ENCODE data around the gene KIF3A.

The KIF3A gene

DNA sequence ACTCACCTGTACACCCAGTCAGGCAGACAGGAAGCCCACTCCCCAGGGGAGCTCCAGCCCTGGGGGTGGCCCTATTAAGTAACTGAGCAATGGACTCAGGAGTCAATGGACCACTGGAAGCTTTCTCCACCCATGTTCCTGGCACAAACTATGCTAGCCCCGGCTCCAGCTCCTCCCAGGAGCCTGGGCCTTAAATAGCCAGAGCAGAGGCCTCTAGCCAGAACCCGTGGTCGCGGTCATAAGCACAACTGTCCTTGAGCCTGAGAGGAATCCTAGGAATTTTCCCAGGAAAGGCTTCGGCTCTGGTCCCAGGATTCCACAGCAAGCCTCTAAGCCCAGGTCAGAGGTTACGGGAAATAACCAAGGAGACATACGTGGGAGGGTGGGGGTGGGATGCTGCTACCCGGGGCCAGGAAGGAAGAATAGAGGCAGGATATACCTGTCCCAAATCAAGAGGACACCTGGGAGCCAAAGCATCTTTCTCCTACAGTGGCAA lies 34.2 kb upstream of the KIF3A start:
- no peak for DNase-seq (ENCODE audit: low read depth in 2 of 2, low spot score in 1 of 2)

DNA sequence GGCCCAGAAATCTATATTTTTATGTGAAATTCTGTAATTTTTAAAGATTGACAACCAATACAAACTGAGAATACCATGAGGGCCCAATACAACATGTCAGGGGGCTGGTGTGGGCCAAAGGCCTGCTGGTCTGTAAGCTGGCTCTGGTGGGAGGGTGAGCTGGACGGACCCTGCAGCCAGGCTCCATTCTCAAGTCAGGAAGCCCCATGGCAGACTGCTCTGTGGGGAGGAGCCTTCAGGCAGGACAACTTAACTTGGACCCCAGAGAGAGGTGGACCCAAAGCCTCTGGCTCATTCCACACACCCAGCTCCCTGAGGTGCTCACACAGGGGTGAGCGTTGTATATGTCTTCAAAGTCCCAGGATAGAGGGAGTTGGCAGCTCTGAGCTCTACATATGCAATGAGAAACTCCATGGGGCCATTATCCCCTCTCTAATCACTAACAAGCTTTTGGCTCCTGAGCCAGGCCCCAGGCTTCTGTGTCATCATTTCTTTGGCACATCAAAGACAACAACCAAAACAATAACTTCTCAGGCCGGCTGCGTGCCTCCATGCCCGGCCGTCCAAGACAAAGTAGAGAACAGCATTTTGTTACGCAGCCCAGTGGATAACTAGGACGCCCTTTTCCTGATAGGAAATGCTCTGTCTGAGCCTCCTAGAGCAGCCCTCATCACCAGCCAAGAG lies 33.3 kb upstream of the KIF3A start:
- DNase-seq (ENCODE audit: low read depth in 2 of 2, low spot score in 1 of 2) = no peak

DNA sequence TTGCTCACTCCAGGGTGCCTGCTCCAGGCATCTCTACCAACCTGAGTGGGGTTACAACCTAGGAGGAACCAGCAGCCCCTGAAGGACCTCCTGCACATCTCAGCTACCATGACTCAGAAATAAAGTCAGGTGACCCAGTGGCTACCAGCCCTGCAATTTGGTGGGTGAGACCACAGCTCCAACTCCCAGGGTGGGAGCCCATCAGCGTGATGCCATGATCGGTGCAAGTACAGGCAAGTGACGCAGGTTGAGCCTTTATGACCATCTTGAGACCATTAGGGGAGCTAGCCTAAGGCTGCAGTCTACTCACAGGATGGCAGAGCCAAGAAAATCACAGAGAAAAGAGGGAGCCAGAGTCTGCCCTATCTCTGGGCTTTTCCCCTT lies 31.1 kb upstream of the KIF3A start:
- DNase-seq (ENCODE audit: low read depth in 2 of 2, low spot score in 1 of 2) = no peak

DNA sequence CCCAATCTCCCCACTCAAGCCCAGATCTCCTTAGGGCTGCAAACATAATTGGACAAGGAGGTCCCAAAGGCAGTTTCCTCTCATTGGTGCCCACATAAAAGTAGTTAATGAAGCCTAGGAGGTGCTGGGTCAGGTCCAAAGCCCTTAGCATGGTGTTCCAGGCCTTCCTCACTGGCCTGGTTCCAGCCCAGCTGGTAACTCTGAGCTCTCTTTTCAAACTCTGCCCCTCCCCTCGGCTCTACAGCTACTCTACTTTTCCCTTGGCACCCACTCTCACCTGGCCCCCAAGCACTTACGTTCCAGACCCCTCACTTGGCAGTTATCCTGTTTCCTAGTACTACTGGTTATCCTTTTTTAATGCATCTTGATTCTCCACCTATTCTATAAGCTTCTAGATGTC lies 29.8 kb upstream of the KIF3A start:
- no peak for DNase-seq (ENCODE audit: low read depth in 2 of 2, low spot score in 1 of 2)

DNA sequence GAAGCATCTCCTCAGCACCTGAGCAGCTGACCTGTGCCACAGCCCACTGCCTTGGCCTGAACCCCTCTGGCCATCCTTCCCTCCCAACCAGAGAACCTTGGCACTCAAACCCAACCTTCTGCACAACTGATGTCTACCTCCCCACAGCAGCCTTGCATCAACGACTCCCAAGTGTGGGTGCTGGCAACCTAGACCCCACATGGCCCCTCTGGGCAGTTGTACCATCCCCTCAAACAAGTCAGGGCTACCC lies 29.4 kb upstream of the KIF3A start:
- DNase-seq (ENCODE audit: low read depth in 2 of 2, low spot score in 1 of 2) = no peak

DNA sequence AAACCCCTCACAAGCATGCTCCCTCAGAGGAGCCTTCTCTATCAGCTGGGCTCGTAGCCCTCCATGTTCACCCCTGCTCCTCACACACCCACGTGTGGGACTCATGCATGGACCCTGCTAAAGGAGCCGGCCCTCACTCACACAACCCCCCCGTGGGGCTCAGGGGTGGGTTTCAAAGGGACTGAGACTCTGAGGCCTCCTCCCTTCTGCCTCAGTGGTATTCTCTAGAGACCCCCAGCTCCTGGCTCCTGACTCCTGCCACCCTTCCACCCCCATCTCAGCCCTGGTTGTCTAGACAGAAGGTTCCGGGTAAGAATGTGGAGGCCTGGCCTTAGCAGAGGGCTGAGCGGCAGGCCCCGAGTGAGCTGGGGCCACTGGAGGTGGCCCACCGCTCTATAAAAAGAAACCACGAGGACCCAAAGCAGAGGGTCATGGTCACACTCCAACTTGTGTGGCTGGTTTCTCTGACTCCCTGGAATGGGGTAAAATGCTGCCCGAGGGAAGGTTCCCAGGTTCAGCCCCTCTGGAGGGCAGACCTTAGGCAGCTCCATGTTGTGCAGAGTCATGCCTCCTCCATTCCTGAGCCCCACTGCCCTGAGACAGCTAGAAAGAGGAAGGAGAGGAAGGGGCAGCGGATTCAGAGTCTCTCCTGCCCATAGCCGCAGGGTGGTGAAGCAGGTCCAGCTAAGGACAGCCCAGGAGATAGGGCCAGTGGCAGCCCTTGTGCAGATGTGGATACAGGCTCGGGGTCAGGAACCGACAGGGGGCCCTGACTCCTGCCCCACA lies 28.9 kb upstream of the KIF3A start:
- DNase-seq (ENCODE audit: low read depth in 2 of 2, low spot score in 1 of 2) = no peak

DNA sequence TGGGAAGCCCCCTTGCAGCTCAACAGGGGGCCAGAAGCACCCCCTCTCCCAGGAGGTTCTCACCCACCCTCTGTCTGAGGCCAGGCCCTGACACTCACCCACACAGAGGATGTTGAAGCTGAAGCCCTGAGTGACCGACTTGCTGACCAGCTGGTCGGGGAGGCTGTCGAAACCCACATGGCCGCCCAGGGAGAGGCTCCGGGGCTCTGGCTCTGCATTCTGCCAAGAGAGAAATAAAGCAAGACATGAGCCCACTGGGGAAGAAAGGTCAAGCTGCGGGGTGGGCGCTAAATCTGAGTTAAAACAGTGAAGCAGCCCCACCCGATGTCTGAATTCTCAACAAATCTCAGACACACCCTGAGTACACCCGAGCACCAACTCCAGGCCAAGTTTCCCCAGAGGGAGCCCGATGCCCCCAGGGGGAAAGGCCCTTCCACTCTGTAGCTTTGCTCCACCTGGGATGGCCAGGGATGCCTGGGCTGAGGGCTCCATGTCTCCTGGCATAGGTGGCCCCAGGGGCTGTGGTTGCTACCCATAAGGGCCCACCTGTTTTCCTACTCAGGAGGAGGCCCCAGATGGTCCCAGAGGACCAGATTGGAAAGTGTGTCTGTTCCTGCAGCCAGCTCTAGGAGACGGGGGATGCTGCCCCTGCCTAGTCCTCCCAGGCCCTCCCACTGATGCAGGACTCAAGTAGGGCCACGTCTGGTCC lies 28.1 kb upstream of the KIF3A start:
- DNase-seq (ENCODE audit: low read depth in 2 of 2, low spot score in 1 of 2) = no peak

DNA sequence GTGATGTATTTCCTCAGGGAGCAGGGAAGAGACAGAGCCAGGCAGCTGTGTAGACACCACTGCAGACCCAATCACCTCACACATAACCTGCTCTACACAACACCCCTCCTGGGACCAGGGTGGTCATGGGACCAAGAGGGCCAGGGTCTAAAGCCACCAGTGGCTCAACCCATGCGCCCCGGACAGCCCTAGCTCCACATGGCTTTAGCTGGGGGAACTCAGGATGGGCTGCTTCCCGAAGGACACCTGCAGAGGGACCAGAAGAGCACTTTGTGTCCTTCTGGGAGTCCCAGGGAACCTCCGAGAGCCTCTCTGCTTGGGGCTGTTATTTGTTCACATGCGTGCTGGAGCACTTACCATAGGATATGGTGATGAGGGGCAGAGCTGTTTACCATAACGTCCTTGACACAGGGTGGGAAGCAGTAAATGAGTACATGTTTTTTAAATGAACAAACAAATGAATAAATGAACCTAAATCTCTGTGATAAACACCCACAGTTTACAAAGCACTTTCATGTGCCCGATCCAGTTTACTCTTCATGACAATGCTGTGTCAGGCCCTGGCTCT lies 27.4 kb upstream of the KIF3A start:
- DNase-seq (ENCODE audit: low read depth in 2 of 2, low spot score in 1 of 2) = no peak

DNA sequence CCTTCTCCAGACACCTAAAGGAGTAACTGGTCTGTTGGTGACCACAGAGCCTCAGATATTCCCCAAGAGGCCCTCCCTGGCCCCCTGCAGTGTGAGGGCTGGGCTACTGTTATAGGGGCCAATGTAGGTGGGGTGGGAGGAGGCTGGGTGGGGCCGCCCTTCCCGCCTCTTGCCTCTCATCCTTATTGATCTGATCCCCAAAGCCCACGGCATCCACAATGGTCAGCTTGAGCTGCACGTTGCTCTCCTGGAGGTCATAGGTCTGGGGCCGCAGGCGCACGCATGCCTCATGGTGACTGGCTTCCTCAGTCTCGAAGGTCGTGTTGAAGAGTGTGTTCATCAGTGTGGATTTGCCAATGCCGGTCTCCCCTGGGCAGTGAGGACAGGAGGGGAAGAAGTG lies 26.7 kb upstream of the KIF3A start:
- no peak for DNase-seq (ENCODE audit: low read depth in 2 of 2, low spot score in 1 of 2)

DNA sequence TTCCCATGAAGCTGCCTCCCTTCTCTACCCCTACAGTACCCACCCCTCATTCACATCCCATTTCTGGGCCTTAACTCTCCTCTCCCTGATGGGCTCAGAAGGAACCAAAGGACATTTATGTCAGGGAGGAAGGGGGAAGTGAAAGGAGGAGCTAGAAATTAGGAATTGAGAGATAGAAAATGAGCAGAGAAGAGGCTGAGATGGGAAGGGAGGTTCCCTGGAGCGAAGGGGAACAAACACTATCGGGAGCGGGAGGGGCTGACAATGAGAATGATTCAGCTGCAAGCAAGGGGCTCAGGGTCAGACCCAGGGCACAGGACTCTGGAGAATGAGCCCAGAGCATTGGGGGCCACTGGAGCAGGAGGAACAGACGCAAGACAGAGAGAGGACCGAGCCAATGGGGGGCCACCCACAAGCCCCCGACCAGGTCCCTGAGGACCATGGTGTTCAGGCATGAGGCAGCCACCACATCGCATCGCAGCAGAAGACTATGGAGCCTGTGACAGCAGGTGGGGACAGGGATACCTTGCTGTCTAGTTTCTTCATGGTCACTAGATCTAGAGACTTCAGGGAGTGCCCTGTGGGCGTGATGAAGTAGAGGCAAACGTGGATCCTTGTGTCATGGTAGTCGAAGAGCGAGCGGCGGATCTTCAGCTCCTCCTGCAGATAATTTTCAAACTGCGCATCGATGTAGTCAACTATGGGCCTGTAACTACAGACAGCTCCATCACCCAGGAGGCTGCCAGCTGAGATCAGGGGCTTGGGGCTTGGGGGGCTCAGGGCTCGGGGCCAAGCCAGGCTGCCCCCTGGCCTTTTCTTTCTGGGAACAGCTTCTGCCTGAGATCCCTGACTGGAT lies 26.1 kb upstream of the KIF3A start:
- no peak for DNase-seq (ENCODE audit: low read depth in 2 of 2, low spot score in 1 of 2)

DNA sequence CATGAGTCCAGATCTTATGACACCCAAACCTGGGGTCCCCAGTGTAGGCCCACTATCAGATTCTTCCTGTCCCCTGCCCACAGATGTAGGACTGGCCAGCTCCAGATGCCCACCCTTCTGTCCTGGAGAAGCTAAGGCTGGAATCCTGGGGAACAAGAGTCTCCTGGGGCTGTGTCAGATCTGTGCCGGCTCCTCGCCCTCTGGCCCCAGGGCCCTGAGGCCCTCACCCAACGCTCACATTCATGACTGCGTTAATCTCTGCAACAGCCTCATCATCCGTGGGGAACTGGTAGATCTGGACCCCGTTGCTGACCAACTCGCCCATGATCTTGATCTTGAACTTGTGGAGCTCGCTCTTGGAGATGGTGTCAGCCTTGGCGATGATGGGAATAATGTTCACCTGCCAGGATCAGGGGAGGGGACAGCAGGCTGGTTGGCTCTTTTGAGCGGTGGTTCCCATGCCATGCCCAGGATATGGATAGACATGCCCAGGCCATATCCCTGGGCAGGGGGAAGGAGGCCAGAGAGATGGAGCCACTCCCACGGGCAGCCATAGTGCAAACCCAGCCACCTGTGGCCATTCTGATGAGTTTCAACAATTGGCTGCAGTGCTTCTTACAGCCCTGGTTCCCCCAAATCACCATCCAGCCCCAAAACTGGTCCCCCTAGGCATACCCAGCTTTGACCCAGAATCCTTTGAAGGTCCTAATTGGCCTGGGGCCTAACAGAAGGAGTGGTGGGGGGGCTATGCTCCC lies 25.1 kb upstream of the KIF3A start:
- no peak for DNase-seq (ENCODE audit: low read depth in 2 of 2, low spot score in 1 of 2)

DNA sequence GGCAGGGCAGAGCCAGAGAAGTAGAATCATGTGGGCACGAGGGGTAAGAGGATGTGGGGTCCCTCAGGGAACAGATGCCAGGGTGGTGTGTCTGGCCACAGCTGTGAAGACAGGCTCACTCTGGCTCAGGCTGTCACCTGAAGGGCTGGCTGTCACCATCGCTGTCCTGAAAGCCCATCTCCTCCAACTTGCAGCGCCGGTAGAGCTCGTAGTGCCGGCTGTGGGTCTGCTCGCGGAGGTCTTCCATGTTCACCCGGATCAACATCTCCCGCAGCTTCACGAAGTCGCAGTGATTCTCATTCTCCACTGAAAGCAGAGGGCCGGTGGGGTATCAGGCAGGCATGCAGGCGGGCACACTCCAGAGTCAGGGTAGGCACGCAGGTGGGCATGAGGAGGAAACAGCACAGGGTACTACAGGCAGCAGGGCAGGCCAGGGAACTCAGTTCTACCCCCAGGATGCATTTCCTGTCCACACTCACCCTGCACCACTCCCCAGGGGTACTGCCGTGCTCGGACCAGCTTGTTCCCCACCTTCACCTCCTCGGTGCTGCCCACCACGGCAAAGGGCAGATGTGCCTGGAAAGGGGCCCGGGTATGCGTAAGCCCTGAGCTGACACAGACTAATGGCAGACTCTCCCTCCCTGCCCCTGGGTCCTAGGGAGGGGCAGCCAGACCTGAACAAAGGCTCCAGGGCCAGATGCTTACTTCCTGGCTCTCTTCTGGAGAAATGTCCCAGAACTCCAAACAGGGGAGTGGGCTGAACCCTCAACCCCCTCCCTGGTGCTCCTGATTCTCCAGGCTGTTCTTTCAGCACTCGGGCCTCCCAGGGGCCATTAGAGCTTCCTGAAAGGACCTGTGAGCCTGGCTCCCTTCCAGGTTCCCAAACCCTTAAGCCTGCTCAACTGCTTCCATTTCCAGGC lies 24.2 kb upstream of the KIF3A start:
- no peak for DNase-seq (ENCODE audit: low read depth in 2 of 2, low spot score in 1 of 2)

DNA sequence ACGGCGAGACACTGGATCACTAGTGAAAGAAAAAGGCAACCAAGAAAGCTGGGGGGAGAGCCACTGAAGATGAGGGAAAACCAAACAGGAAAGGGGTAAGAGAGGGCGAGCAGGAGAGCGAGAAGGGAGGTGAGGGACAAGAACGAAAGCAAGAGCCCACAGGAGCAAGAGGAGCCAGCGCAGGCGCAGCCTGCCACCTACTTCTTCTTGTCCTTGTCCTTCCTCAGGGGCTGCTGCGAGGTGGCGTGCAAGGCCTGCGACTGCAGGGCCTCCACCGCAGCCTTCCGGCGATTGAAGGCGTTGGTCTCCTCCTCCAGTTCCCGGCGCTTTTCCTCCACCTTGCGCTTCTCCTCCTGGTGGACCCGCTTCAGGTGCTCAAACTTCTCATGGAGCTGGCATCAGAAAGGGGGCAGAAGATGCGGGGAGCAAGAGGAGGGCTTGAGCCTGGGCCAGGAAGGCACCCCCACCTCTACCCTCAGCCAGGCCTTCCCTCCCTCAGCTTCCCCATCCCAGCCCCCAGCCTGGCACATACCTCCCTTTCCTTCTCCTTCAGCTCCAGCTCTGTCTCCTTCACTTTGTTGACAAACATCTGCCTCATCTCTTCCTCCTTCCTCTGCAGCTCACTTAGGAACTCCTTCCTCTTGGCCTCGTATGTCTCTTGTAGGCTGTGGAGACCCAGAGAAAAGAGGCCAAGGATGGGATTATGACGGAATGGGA lies 23.4 kb upstream of the KIF3A start:
- DNase-seq (ENCODE audit: low read depth in 2 of 2, low spot score in 1 of 2) = no peak

DNA sequence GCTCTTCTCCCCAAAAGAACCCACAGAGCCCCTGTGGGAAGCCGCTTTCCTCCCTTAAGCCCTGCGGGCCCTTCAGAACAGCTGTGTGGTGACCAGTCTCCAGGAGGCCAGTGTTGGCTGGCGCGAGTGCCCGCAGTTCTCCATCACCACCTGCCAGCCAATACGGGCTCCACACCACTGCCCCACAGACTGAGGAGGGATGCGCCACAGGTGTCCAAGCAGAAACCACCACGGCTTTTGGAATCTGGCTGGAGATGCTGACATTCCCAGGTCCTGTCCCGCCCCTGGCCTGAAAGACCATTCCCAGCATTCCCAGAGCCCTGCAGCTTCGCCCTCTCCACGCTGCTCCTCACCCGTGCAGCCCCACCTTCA lies 22.7 kb upstream of the KIF3A start:
- DNase-seq (ENCODE audit: low read depth in 2 of 2, low spot score in 1 of 2) = no peak

DNA sequence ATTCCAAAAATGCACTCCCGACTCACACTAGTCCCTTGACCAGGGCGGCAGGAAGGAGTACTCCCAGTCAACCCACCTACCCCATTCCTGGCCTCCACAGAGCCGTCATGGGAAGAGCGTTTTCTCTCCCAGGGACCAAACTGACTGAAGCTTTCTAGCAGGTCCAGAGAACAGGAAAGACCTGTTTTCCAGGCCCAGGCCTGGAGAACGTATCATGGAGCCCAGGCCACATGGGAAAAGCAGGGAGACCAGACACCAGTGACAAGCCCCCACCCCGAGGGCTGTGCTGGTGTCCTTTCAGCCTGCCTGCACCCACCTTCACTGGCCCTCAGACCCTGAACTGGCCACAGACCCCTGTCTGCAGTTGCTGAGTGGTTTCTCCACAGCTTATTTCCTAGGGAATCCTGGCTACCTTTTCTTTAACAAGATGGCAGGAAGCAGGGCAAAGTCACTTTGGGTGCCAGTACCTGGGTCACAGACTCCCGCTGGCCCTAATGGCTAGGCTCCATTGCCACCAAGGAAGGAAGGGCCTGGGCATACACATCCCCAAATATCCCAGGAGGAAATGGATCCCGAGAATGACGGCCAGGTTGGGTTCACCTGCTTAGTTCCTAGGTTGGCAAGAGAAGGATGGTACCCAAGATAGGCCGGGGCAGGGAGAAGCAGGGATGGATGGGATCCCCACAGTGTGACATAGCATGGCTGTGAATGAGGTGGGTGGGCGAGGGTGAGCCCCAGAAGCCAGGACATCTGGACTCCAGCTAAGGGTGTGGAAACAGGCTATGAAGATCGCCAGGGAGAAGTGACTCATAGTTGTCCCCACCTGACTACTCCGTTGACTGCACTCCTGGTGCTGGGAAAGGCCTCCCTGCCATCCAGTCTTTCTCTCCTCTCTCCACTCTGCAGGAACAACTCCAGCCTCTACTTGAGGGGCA lies 22.0 kb upstream of the KIF3A start:
- DNase-seq (ENCODE audit: low read depth in 2 of 2, low spot score in 1 of 2) = no peak

DNA sequence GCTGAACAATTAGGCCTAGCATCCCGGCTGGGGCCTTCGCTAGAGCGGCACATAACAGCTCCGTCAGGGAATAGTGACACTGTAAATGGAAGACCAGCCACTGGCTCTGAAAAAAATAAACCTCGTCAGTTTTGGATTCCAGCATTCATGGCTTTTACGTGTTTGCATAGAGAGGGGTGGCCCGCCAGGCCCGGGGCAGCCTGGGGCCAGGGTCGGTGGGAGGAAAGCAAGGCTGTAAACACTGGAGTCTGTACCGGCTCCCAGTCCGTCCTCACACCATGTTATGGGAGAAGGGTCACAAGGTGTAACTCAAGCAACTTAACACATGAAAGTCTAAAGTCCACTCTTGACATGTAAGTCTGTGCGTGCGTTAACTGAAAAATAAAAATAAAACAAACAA lies 21.1 kb upstream of the KIF3A start:
- no peak for DNase-seq (ENCODE audit: low read depth in 2 of 2, low spot score in 1 of 2)

DNA sequence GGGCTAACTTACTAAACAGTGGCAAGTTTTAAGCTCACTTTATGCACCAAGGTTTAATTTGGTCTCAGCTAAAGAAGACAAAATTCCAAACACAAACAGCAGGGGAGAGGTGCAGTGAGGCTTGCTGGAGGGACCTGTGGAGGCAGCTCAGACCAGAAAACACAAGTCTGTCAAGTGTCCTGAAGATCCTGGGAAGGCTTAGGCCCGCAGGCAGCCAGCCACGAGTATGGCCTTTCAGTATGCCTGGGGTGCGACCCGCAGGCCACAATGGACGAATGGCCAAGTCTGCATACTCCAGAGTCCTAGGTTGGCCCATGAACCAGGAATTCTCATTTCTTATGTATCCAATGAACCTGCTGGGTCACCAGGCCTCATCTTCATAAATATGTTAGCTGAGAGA lies 19.2 kb upstream of the KIF3A start:
- DNase-seq (ENCODE audit: low read depth in 2 of 2, low spot score in 1 of 2) = no peak

DNA sequence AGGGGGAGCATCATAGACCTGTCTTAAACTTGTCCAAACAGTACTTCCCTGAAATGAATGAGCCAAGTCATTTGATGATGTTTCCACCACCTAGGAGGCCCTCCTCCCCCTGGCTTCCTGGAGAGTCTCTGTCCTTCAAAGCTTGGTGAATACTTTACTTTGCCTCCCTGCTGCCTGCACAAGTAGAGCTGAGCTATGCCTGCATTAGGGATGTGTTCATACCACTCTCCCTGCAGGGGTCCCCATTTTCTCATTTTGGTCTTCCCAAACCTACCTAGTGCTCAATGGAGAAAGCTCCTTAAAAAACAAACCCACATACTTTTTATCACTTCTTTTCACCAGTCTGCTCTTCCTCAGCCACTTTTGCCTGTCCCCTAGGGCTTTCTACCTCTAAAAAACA lies 17.6 kb upstream of the KIF3A start:
- DNase-seq (ENCODE audit: low read depth in 2 of 2, low spot score in 1 of 2) = no peak
